ENCODE measurements around the gene GARIN5A. TPM values are rescaled to one million over a fixed set of nuclear protein-coding genes. Genes with fewer than 3 reads are reported as not detected.

The GARIN5A gene
- total RNA-seq, 4 donors from 2014 or later = 1.7 to 5.9 (median 3.3) TPM

DNA sequence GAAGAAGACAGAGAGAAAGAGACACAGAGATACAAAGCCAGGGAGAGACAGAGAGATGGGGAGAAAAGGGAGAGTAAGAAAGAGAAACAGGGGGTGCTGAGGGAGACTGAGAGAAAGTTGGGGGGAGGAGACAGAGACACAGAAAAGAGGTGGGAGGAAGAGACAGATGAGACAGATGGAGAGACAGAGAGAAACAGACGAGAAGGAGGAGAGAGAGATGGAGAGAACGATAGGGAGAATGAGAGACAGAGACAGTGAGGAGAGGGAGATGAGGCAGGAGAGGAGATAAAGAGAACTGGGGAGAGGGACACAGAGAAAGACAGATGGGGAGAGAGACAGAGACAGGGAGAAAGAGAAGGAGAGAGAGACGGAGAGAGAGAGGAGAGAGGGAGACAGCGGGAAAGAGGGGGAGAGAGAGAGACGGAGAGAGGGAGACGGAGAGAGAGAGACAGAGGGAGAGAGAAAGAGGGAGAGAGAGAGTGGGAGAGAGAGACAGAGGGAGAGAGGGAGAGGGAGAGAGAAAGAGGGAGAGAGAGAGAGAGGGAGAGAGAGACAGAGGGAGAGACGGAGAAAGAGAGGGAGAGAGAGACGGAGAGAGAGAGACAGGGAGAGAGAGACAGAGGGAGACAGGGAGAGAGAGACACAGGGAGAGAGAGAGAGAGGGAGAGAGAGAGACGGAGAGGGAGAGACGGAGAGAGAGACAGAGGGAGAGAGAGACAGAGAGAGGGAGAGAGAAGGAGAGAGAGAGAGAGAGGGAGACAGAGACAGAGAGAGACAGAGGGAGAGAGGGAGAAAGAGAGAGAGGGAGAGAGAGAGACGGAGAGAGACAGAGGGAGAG is 21.8 kb upstream of the GARIN5A start:
- intact Hi-C loops (cut with DNase I; ENCODE audit: low total_unique reads) = no loop called here
- TF ChIP-seq, protein P1, sequence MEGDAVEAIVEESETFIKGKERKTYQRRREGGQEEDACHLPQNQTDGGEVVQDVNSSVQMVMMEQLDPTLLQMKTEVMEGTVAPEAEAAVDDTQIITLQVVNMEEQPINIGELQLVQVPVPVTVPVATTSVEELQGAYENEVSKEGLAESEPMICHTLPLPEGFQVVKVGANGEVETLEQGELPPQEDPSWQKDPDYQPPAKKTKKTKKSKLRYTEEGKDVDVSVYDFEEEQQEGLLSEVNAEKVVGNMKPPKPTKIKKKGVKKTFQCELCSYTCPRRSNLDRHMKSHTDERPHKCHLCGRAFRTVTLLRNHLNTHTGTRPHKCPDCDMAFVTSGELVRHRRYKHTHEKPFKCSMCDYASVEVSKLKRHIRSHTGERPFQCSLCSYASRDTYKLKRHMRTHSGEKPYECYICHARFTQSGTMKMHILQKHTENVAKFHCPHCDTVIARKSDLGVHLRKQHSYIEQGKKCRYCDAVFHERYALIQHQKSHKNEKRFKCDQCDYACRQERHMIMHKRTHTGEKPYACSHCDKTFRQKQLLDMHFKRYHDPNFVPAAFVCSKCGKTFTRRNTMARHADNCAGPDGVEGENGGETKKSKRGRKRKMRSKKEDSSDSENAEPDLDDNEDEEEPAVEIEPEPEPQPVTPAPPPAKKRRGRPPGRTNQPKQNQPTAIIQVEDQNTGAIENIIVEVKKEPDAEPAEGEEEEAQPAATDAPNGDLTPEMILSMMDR (IDR thresholded peaks at IDR 0.05) = no peak
- no peak for TF ChIP-seq POLR2A (IDR thresholded peaks at IDR 0.05)
- H3K4me3 ChIP-seq (ENCODE audit: low read depth, poor library complexity, severe bottlenecking) = no peak overlapping the region
- no peak for DNase-seq (ENCODE audit: low spot score in 2 of 2)
- WGBS, 2 donors = 70 to 76% methylated on average over 11 of the region's 11 CpGs

DNA sequence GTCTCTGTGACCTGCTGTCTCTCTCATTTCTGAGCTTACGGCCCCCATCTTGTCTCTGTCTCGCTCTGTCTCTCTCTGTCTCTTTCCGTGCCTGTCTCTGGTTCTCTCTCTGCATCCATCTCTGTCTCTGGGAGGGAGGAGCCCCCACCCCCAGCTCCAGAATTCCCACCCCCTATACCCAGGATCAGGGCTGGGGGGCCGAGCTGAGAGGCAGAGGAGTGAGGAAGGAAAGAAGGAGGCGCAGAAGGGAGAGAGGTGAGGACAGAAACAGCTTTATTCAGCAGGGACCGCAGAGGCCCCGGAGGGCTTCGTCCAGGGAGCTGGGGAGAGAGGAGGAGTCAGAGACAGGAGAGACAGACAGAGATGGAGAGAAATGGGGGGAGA is 20.4 kb upstream of the GARIN5A start:
- intact Hi-C loops (cut with DNase I; ENCODE audit: low total_unique reads) = no loop called here
- no peak overlapping the region for H3K4me3 ChIP-seq (ENCODE audit: low read depth, poor library complexity, severe bottlenecking)
- TF ChIP-seq POLR2A (IDR thresholded peaks at IDR 0.05) = no peak
- TF ChIP-seq, protein P1 (IDR thresholded peaks at IDR 0.05) = no peak
- no peak for DNase-seq (ENCODE audit: low spot score in 2 of 2)
- WGBS, 2 donors = 67 to 75% methylated on average over 8 of the region's 8 CpGs

DNA sequence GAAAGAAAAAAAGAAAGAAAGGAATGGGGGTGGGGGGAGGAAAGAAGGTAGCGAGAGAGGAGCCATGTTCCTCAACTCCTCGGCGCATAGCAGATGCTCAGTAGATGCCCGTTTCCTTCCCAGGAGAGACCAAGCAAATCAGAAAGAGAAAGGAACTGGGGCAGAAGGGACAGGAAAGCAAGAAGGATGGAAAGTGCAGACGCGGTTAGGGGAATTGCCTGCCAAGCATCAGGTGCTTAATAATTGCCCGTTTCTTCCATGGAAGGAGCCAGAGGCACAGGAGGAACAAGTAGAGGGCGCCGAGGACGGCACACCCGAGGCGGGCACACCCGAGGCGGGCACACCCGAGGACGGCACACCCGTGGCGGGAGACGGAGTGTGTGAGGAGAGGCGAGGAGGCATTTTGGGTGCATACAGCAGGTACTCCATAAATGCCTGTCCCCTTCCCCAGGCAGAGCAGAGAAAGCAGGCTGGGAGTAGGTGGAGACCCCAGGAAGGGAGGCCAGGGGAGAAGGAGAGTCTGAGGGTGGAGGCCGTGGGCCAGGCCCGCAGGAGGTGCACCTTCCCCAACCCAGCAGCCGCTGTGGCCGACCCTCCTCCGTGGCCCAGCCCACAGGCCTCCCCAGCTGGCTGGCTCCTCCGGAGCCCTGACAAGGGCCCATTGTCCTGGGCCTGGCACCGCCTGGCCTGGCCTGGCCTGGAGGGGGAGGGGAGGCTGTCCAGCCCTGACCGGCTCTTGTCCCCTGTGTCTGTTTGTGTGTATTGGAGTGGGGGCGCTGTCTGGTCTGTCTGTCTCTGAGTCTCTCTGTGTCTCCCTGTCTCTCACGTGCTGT is 19.8 kb upstream of the GARIN5A start:
- no peak for DNase-seq (ENCODE audit: low spot score in 2 of 2)
- intact Hi-C loops (cut with DNase I; ENCODE audit: low total_unique reads) = no loop called here
- WGBS, 2 donors = 56 to 57% methylated on average over 23 to 30 of the region's 30 CpGs
- TF ChIP-seq, protein P1 (IDR thresholded peaks at IDR 0.05) = no peak
- TF ChIP-seq POLR2A (IDR thresholded peaks at IDR 0.05) = no peak
- H3K4me3 ChIP-seq (ENCODE audit: low read depth, poor library complexity, severe bottlenecking) = no peak overlapping the region

DNA sequence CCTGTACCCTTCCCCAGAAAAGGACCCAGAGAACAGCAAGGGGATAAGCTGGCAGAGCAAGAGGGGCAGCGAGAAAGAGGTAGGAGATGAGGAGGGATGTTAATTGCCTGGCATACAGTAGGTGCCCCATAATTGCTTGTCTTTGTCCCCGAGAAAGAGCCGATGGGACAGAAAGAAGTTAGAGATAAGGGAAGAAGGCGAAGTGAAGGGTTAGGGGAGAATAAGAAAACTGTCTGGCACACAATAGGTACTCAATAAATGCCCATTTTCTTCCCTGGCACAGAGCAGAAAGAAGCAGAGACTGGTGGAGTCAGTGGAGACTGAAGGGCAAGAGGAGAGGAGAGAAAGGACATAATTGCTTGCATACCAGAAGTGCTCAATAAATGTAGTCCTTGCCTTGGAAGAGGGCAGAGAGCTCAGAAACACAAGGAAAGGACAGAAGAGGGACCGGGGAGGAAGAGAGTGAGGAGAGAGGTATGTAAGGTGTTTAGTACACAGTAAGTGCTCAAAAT is 18.4 kb upstream of the GARIN5A start:
- WGBS, 2 donors = 84 to 94% methylated on average over 5 of the region's 5 CpGs
- no peak for TF ChIP-seq POLR2A (IDR thresholded peaks at IDR 0.05)
- TF ChIP-seq, protein P1 (IDR thresholded peaks at IDR 0.05) = no peak
- no peak overlapping the region for H3K4me3 ChIP-seq (ENCODE audit: low read depth, poor library complexity, severe bottlenecking)
- intact Hi-C loops (cut with DNase I; ENCODE audit: low total_unique reads) = no loop called here
- DNase-seq (ENCODE audit: low spot score in 2 of 2) = no peak

DNA sequence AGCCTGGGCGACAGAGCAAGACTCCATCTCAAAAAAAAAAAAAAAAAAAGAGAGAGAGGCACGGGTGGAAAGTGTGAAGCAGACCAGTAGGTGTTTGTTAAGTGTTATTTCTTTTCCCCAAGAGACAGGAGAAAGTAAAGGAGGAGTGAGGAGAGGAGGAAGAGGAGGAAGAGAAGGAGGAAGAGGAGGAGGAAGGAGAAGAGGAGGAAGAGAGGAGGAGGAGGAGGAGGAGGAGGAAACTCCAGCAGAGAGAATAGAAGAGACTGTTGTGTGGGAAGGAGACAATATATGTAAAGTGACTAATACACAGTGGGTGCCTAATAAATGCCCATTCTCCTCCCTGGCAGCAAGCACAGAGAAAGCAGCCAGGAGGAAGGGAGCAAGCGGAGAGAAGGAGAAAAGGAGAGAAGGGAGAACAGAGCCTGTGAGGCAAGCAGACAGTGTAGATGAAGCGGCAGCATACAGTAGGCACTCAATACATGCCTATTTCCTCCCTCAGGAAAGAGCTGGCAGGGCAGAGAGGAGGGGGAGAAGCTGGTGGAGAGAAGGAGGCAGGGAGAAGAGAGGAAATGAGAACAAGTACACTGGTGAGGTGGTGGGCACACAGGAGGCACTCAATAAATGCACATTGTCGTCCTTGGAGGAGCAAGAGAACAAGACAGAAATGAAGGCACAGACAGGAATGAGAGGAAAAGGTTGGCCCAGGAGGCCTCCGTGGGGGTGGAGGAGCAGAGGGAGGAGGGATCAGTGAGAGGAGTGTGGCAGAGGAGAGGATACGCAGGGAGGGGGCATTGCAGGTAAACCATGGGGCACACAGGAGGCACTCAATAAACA is 17.8 kb upstream of the GARIN5A start:
- H3K4me3 ChIP-seq (ENCODE audit: low read depth, poor library complexity, severe bottlenecking) = no peak overlapping the region
- intact Hi-C loops (cut with DNase I; ENCODE audit: low total_unique reads) = no loop called here
- 55 to 67% methylated on average over 7 of the region's 7 CpGs for WGBS, 2 donors
- no peak for DNase-seq (ENCODE audit: low spot score in 2 of 2)
- TF ChIP-seq, protein P1 (IDR thresholded peaks at IDR 0.05) = no peak
- TF ChIP-seq POLR2A (IDR thresholded peaks at IDR 0.05) = no peak
